Fibroblast of peridontal ligament (primary cell): Measurements from ENCODE around the gene TCF25.

Experiments
- DNase-seq: peaks from one replicate; pipeline ENCODE4 v3.0.0-alpha.2; 2010; ENCODE audit errors: extremely low read depth

Gene TCF25

DNA sequence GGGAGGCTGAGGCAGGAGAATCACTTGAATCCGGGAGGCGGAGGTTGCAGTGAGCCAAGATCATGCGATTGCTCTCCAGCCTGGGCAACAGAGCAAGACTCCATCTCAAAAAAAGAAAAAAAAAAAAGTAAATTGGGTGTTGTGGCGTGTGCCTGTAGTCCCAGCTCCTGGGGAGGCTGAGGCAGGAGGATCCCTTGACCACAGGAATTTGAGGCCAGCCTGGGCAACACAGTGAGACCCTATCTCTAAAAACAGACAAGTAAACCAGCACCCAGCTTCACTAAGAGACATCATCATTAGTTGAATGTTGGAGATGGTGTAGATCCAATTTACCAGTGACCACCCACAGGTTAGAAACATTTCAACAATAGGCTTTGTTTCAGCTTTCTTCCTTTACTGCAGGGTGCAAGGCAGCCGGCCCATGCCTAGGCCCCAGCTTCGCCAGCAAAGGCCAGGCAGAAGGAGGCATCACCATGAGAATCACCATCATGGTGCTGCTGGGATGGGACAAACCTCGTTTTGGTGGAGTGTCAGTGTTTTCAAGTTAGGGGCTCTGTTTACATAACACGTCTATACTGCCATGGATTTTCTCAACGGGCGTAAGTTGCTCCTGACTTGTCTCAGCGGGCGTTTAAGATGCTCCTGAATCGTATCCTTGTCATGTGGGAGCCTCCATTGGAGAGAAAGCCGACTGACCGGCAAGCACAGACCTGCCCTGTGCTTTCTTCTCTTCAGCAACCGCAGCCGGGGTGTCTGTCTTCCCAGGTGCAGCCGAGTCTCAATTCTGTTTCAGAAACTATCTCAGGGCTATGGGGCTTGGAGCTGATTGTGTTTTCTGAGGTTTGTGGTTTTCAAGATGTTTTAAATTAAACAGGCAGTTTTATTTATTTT, 7.3 kb downstream of the TCF25 start:
- peak; percentile 51 for DNase-seq

- no peak for DNase-seq
Measured at GRCh38 chr16:89881368-89881730, 8.0 kb downstream of the TCF25 start.

DNA sequence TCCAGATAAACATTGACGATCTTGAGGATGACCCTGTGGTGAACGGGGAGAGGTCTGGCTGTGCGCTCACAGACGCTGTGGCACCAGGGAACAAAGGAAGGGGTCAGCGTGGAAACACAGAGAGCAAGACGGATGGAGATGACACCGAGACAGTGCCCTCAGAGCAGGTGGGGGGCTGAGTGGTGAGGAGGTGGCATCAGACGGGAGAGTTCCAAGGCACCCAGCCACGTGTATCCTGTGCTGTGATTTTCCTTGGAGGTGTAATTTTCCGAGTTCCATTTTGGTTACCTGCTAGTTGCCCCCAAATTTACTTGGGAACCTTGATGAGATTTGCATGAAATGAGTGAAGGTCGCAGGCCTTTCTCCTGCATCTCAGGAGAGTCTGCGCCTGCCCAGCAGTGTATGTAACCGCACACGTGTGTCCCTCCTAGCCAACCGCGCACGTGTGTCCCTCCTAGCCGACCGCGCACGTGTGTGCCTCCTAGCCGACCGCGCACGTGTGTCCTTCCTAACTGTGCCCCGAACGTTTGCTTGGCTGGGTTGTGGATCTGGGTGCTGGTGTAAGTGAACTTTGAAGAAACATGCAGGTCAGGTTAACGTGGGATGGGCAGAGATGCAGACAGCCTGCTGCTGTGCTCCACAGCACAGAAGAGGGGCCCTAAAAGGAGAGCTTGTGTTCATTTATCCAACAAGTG, 10.1 kb downstream of the TCF25 start:
- DNase-seq = no peak

DNA sequence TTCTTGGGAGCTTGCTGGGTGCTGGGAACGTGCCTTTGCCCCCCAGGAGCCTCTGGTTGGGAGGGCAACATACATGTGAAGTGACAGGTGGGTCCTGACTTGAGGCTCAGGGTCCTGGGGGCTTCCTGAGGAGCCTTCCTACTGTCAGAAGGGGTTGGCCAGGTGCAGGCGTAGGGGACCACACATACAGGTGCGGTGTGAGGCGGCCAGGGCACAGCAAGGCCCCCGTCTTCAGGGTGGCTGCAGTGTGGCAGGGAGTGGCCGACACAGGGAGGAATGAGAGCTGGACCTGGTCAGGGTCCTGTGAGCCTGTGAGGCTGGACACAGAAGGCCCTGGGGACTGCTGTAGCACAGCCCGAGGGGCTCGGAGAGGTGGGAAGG, 10.6 kb downstream of the TCF25 start:
- no peak for DNase-seq

- no peak for DNase-seq
Measured at GRCh38 chr16:89887243-89887642, 13.9 kb downstream of the TCF25 start.

- DNase-seq = no peak
Measured at GRCh38 chr16:89890200-89890599, 16.8 kb downstream of the TCF25 start.

DNA sequence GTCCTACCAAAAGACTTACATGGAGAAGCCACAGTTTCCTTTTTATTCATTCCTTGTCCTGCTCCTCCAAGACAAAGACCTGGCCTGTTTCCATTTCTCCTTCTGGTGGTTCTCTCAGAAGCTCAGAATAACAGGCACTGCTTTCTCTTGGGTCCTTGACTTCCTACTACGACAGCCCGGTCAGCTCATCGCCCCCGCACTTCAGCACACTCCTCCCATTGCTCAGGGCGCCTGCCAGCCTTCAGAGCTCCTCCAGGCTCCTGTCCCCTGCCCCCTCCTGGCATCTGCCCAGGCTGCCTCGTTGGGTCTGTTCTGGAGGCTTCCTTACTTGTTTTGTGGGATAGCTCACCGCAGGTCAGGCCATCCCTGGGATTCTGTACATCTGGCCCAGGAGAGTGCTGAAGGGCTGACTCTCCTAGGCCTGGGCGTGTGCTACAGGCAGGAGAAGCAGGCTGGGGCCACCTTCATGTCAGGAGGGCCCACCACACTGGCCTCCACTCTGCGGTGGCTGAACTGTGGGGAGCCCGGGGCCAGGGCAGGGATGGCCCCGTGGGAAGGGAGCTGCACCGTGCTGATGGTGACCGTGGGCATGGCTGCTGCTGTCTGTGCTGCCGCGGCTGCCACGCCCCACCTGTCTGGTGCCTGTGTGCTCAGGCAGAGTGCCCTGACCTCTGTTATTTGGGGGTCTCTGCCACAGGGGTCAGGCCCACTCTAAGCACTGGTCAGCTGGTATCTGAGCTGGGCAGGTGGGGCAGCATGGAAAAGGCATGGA, 17.7 kb downstream of the TCF25 start:
- DNase-seq = no peak

- no peak for DNase-seq
Measured at GRCh38 chr16:89892055-89892630, 18.8 kb downstream of the TCF25 start.

DNA sequence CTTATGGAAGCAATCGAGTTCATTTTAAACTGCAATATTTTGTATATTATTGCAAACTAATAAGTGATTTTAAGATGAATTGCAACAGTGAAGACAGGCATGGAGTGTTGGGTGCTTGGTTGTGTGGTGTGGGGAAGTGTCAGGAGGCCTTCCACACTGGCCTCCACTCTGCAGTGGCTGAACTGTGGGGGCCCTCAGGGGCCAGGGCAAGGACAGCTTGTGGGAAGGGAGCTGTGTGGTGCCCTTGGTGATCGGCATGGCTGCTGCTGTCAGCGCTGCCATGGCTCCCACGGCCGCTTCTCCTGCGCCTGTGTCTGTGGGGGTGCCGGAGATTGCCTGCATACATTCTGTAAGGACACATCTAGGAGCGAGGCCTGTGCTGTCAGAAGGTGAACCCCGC, 19.2 kb downstream of the TCF25 start:
- DNase-seq = no peak

DNA sequence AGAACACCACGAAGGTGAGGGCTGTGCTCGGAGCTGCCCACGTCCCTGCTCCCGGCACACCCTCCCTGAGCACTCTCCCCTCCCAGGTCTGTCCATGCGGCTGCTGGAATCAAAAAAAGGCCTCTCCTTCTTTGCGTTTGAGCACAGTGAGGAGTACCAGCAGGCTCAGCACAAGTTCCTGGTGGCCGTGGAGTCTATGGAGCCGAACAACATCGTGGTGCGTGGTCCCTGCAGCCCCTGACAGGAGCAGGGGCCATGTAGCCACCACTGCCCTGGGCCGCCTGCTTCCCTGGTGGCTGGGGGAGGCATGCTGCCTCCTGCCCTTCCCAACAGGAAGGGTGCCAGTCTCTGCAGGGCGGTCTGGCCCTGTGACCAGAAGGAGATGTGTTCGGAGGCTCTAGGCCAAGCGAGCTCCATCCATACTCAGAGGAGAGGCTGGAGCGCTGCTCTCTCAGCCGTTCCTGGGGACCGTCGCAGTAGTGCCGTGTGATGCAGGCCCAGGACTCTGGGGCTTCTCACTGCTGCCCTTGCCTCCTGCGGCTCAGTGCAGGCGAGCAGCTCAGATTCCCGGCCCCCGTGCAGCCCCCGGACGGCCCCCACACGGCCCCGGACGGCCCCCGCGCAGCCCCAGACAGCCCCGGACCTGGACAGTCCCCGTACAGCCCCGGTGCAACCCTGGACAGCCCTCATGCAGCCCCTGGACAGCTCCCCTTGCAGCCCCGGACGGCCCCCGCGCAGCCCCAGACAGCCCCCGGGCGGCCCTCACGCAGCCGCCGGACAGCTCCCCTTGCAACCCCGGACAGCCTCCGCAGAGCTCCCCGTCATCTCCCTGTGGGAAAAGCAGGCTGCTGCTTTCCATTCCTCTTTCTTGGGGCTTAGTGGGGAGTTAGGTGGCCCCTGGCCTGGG, 20.5 kb downstream of the TCF25 start:
- DNase-seq = no peak

DNA sequence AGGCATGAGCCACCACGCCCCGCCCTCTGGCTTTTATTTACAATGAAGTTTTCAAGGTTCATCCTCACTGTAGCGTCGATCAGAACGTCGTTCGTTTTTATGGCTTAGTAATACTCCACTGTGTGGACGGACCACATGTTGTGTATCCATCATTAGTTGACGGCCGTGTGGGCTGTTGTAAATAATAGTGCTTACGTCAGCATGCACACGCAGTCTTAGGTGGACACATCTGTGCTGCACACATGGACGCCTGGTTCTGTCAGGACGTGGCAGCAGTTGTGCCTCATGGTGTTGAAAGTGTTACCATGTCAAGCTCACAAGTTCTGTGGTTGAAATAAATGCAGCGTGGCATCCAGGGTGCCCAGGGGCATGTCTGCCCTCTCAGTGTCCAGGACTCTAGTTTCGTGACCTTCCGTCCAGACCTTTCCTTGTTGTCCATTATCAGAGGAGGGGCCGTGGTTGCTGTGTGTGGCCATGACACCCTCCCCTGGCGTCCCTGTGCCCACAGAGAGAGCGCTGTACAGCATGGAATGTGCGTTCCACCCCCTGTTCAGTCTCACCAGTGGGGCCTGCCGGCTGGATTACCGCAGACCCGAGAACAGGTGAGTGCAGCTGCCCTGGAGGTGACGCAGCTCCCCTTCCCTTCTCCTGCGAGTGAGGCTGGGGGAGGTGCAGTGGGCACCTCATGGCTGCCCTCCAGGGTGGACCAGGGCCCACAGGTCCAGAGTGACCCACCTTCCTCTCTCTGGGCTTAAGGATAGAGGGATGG, 22.3 kb downstream of the TCF25 start:
- DNase-seq = no peak

DNA sequence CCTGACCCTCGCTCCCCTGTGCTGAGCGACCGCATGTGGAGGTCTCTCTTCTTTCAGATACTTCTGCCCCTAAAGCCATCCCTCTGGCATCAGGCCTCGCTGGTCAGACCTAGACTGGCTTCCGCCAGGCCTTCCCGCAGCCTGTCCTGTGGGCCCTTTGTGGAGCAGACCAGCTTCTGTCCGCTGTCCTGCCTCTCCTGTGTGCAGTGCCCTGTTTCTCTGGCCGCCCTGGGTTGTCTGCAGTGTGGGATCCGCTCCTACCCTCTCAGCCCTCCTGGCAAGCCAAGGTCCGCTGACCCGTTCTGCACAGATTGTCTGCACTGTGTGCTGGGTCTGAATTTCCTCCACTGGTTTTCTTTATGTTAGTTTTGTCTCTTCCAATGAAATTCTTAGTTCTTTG, 23.8 kb downstream of the TCF25 start:
- DNase-seq = no peak

- no peak for DNase-seq
Measured at GRCh38 chr16:89898201-89898967, 25.0 kb downstream of the TCF25 start.

GRCh38 chr16:89899879-89900481, 26.6 kb downstream of the TCF25 start:
- no peak for DNase-seq

DNA sequence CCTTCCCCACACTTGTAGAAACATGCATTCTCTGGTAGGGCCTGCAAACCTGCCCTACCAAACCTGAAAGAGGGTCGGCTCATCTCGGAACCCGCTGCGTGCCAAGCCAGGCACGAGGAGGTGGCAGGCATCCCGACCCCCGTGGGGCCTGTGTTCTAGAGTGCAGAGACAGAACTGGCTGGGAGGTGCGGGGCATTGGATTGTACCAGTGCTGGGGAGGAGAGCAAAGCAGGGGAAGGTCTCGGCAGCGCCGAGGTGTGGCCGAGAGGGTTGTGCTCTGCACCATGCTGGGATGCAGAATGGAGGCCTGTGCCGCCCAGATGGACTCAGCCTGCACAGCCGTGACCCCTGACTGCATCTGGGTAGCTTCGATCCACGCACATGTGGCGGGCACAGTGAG, 27.5 kb downstream of the TCF25 start:
- DNase-seq = no peak

DNA sequence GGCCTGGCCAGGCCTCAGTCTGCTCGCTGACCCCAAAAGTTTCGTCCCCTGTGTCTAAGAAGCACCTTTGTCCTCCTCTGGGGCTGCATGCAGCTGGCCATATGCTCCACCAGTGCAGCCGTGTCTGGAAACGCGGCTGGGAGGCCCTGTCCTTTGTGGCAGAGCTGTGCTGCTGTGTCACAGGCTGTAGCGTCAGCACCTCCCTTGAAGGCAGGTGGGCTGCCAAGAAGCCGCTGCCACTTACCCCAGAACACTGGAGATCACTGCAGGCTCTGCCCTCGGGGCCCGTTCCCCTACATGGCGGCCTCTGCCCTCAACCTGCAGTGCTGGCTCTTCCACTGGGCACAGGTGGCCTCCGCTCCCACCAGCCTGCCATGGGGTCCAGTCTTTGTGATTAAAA, 29.6 kb downstream of the TCF25 start:
- DNase-seq = no peak

DNA sequence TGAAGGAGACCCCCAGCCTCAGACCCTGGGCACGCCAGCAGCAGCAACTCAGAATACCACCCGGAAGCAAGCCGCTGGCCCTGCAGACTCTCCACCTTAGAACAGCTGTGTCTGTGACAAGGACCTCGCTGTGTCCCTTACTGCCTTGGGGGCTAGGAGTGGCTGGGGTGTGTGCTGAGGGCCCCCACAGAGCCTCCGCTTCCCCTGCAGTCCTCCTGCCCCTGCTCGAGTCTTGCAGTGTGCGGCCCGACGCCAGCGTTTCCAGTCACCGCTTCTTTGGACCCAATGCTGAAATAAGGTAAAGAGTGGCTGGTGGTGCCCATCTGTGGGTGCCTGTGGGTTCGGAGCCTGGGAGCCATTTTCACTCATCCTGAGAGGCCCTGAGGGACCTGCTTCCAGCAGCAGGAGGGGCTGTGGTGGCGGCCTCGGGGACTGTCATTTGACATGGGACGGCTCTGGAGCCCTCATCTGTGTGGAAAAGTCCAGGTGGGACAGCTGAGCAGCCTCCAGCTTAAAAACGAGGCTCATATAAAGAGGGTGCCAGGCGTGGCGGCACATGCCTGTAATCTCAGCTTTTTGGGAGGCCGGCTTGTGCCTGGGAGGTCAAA, 30.6 kb downstream of the TCF25 start:
- no peak for DNase-seq

DNA sequence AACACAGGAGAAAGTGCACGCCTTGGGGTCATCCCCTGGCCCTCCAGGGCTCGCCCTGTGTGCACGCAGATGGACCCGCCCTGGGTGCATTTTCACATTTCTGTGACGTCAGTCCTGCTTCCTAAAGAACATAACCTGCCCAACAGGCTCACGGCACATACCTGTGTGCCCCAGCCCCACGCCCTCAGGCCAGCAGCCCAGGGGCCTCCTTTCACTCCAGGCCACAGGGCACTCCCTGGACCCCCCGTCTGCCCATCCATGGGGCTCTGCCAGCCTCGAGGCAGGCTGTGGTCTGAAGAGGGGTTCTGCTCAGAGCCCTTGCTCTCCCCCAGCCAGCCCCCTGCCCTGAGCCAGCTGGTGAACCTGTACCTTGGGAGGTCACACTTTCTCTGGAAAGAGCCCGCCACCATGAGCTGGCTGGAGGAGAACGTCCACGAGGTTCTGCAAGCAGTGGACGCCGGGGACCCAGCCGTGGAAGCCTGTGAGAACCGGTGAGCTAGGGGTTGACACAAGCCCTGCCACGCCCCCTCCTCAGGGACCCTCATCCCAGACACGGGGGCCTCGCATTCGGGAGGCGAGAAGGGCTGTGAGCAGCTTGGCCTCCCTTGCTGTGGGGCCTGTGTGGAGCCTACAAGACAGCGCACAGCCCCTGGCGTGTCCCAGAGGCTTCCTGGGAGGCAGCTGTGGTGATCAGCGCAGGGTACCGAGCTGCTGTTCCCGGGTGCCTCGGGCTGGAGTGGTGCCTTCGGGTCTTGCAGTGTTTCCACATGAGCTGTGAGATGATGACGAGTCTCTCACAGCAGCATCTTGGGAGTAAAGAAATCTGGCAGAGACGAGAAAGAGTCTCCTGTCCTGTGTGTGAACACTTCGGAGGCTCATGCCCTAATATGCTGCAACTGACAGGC, 31.5 kb downstream of the TCF25 start:
- no peak for DNase-seq
